ENCODE measurements around the gene INAFM1.

GRCh38 chr19:47274891-47275761 is 441 bp downstream of the INAFM1 start:
- no peak for TF ChIP-seq CTCF (conservative IDR thresholded peaks at IDR 0.05; ENCODE audit: low read depth, low read length)
- no peak for TF ChIP-seq EZH2 (IDR thresholded peaks at IDR 0.05; ENCODE audit: low read length, unreplicated experiment)
